K562 (cell line): ENCODE data around the gene MDK. TPM values are rescaled to one million over a fixed set of nuclear protein-coding genes. Genes with fewer than 3 reads are reported as not detected.

Experiments used
- ATAC-seq: fragments of 200-7000 bp; cut with Tn5 transposase; 3 replicates; pipeline ENCODE4 v1.9.1; 2020; ENCODE audit warnings: moderate library complexity
- BruUV-seq: library from RNA; stranded (reverse); fragments of 400-500 nt; replicated peaks from 2 replicates; lab custom pipeline; 2021; lab: Mats Ljungman, UMichigan
- CTCF ChIA-PET: fragments of 300-600 bp; formaldehyde crosslinking; extraction: SDS; loops from one replicate; lab custom pipeline; 2021; ENCODE audit warnings: low intra/inter-chr PET ratio; lab: Yijun Ruan, JAX
- POLR2A ChIA-PET: fragments of 300-600, 350-650 bp; sonication (Branson Sonifier 250); formaldehyde crosslinking; extraction: SDS; loops from one replicate; lab custom pipeline; 2021; ENCODE audit warnings: antibody characterized with exemption, inconsistent platforms; lab: Yijun Ruan, JAX
- DNase-seq, 4 experiments: peaks; one replicate each; pipeline versions ENCODE4 v3.0.0 to v3.0.0-alpha.2; 2011 to 2018; ENCODE audit warnings: low spot score in 3 of 4, mixed read lengths in 3 of 4; ENCODE audit errors: extremely low read depth in 1 of 4
- FAIRE-seq: peaks from 2 replicates; lab custom pipeline; 2011; peaks lifted over from hg19 to GRCh38; lab: Jason Lieb, UNC
- H2AFZ ChIP-seq: 2 replicates; pipeline ENCODE4 v1.6.0; 2011; ENCODE audit warnings: low read depth, low read length, control low read depth, inconsistent platforms
- H3K27ac ChIP-seq: fragments of 200-600 bp; 3 replicates; pipeline ENCODE4 v1.8.0; 2011; ENCODE audit warnings: low read depth, mild to moderate bottlenecking, control low read depth, inconsistent platforms, low read length, moderate library complexity, mixed read lengths; ENCODE audit errors: extremely low read depth
- H3K27me3 ChIP-seq, 2 experiments: fragments of 300-600 bp in 1 of 2; 2 replicates in 1 of 2; 3 replicates in 1 of 2; pipeline versions ENCODE4 v1.6.0 to v1.8.0; 2011; ENCODE audit warnings: inconsistent platforms in 2 of 2, low read length in 2 of 2, mild to moderate bottlenecking in 1 of 2, mixed read lengths in 1 of 2, moderate library complexity in 1 of 2; ENCODE audit not compliant: control insufficient read depth in 2 of 2, insufficient read depth in 2 of 2
- H3K36me3 ChIP-seq: fragments of 300-600 bp; 3 replicates; pipeline ENCODE4 v1.8.0; 2011; ENCODE audit warnings: mild to moderate bottlenecking, low read length, inconsistent platforms; ENCODE audit not compliant: control insufficient read depth, insufficient read depth
- H3K4me1 ChIP-seq, 2 experiments: fragments of 200-600 bp in 1 of 2; replicated peaks in 1 of 2; 2 replicates in 1 of 2; 3 replicates in 1 of 2; pipeline versions ENCODE4 v1.5.1 to v1.8.0; 2011; ENCODE audit warnings: inconsistent platforms in 2 of 2, low read length in 2 of 2, mild to moderate bottlenecking in 1 of 2, mixed read lengths in 1 of 2, moderate library complexity in 1 of 2; ENCODE audit not compliant: control insufficient read depth in 2 of 2, insufficient read depth in 2 of 2
- H3K4me2 ChIP-seq: 2 replicates; pipeline ENCODE4 v1.6.1; 2011; ENCODE audit warnings: low read length, control low read depth, inconsistent platforms, mixed read lengths; ENCODE audit not compliant: insufficient read depth
- H3K4me3 ChIP-seq: fragments of 200-600 bp; sonication (generic), shearing (Covaris generic); 2 replicates; pipeline ENCODE4 v1.5.1; 2016; ENCODE audit warnings: control low read depth, inconsistent platforms
- H3K79me2 ChIP-seq: fragments of 200-600 bp; 3 replicates; pipeline ENCODE4 v1.8.0; 2011; ENCODE audit warnings: low read length, inconsistent platforms; ENCODE audit not compliant: control insufficient read depth, insufficient read depth
- H3K9ac ChIP-seq, 2 experiments: 2 replicates each; pipeline versions ENCODE4 v1.6.0 to v1.6.1; 2011; ENCODE audit warnings: low read depth in 2 of 2, low read length in 2 of 2, control low read depth in 1 of 2, inconsistent platforms in 1 of 2, mild to moderate bottlenecking in 1 of 2, mixed read lengths in 1 of 2; ENCODE audit not compliant: insufficient read depth in 1 of 2
- H3K9me1 ChIP-seq: one replicate; pipeline ENCODE4 v1.6.0; 2011; ENCODE audit warnings: inconsistent platforms, mild to moderate bottlenecking, low read length, moderate library complexity; ENCODE audit not compliant: control insufficient read depth, insufficient read depth
- H3K9me3 ChIP-seq: replicated peaks from 2 replicates; pipeline ENCODE4 v1.5.1; 2011; ENCODE audit warnings: low read depth, low read length, inconsistent platforms; ENCODE audit not compliant: control insufficient read depth, insufficient read depth
- H4K20me1 ChIP-seq: replicated peaks from 2 replicates; pipeline ENCODE4 v1.6.1; 2011; ENCODE audit warnings: low read length, inconsistent platforms, mixed read lengths; ENCODE audit not compliant: control insufficient read depth, insufficient read depth
- DIDO1 ChIP-seq: fragments of 450-650 bp; IDR thresholded peaks from 2 replicates; pipeline ENCODE4 v1.6.1; 2016; ENCODE audit warnings: low read depth, missing biosample characterization, missing genetic modification characterization
- FOSL1 ChIP-seq: fragments of 200-800 bp; sonication (Bioruptor generic); conservative IDR thresholded peaks from 2 replicates; pipeline ENCODE4 v1.6.1; 2016; ENCODE audit warnings: missing genetic modification characterization, missing compliant biosample characterization
- GATA2 ChIP-seq: sonication (generic); formaldehyde crosslinking; IDR thresholded peaks from 2 replicates; pipeline ENCODE4 v1.4.0; 2020; ENCODE audit warnings: mild to moderate bottlenecking, missing genetic modification reagents
- OTX1 ChIP-seq: fragments of 450-650 bp; formaldehyde crosslinking; IDR thresholded peaks from 2 replicates; pipeline ENCODE4 v1.4.0; 2022; ENCODE audit warnings: mild to moderate bottlenecking
- POLR2AphosphoS5 ChIP-seq: IDR thresholded peaks from 2 replicates; pipeline ENCODE4 v1.6.1; 2011; ENCODE audit warnings: mild to moderate bottlenecking, low read depth, low read length, moderate library complexity; ENCODE audit not compliant: control insufficient read depth, insufficient read depth
- PRMT5 ChIP-seq: sonication (generic); formaldehyde crosslinking; IDR thresholded peaks from 2 replicates; pipeline ENCODE4 v1.5.0; 2020; ENCODE audit warnings: missing genetic modification reagents
- PTRF ChIP-seq: fragments of 450-650 bp; IDR thresholded peaks from 2 replicates; pipeline ENCODE4 v1.6.1; 2016; ENCODE audit warnings: mild to moderate bottlenecking, missing genetic modification characterization, missing compliant biosample characterization
- RBM15 ChIP-seq: fragments of 200-400 bp; formaldehyde crosslinking; IDR thresholded peaks from 2 replicates; pipeline ENCODE4 v1.6.1; 2018; ENCODE audit warnings: mild to moderate bottlenecking, low read length, moderate library complexity; ENCODE audit not compliant: insufficient read depth
- SIX5 ChIP-seq, 2 experiments: IDR thresholded peaks; 2 replicates each; pipeline ENCODE4 v1.6.1; 2011; ENCODE audit warnings: low read length in 2 of 2, borderline replicate concordance in 1 of 2, low read depth in 1 of 2, mild to moderate bottlenecking in 1 of 2, moderate library complexity in 1 of 2; ENCODE audit not compliant: insufficient read depth in 1 of 2
- WHSC1 ChIP-seq: IDR thresholded peaks from one replicate; pipeline ENCODE4 v1.6.1; 2012; ENCODE audit warnings: low read length, control low read depth, inconsistent platforms
- ZKSCAN1 ChIP-seq: fragments of 150-350 bp; IDR thresholded peaks from 2 replicates; pipeline ENCODE4 v1.6.1; 2016; ENCODE audit warnings: low read depth, low read length
- ZNF384 ChIP-seq: IDR thresholded peaks from 2 replicates; pipeline ENCODE4 v1.6.1; 2012; ENCODE audit warnings: low read depth, low read length, improper control_type of control experiment
- ZNF395 ChIP-seq: fragments of 200-800 bp; sonication (Bioruptor generic); IDR thresholded peaks from 2 replicates; pipeline ENCODE4 v1.6.1; 2017; ENCODE audit warnings: missing genetic modification characterization, missing compliant biosample characterization
- WGBS: fragments of 100-300 bp; shearing (Covaris generic); methylation state at CpG from one replicate; pipeline ENCODE4 v1.1.6; 2016; ENCODE audit warnings: low coverage, mixed read lengths; ENCODE audit not compliant: insufficient coverage; ENCODE audit errors: missing lambda C conversion rate; 5-methylcytosine and 5-hydroxymethylcytosine counted together
- in situ Hi-C: fragments of 300-500 bp; cut with MboI; formaldehyde crosslinking; loops from 4 replicates; pipeline ENCODE4 v1.15.0; 2018; ENCODE audit warnings: inconsistent platforms, mixed read lengths
- intact Hi-C: fragments of 100-400 bp; cut with micrococcal nuclease; formaldehyde crosslinking; loops from 2 replicates; pipeline ENCODE4 v1.14.2; 2022
- polyA plus RNA-seq, 8 experiments: library from polyadenylated mRNA; depleted of rRNA in 4 of 8; stranded (reverse) in 5 of 8; unstranded in 3 of 8; fragments of >200 nt; fragmentation: Nextera tagmentation in 2 of 8; fragmentation: Illumina TruSeq in 1 of 8; extraction: Ambion mirVana in 2 of 8; extraction: Trizol in 1 of 8; gene quantifications; 2 replicates each; pipeline versions ENCODE4 v1.2.1 to v1.2.3, GENCODE V29; 2011 to 2014; ENCODE audit warnings: inconsistent platforms in 1 of 8, missing spikeins in 1 of 8
- total RNA-seq, 7 experiments: library from RNA; depleted of rRNA in 6 of 7; stranded (reverse); fragments of >200 nt in 6 of 7; fragmentation: Illumina TruSeq in 2 of 7; extraction: Trizol in 2 of 7; gene quantifications; 2 replicates each; pipeline versions ENCODE4 v1.2.1 to v1.2.3, GENCODE V29; 2011 to 2021; ENCODE audit warnings: low replicate concordance in 1 of 7

The MDK gene
- total and polyA plus RNA-seq, 9 of the 15 experiments (the other 6 are each of a cell fraction or from before 2014, with no cell fraction given) = 20.7 to 700 (median 350) TPM

- Histone ChIP-seq H4K20me1 (no peaks in the 10 kb centered on the region; the same call in 1 of the 2 replicates), H3K4me1 (peaks cover 27 to 83% of the 10 kb centered on the region in 2 experiments), H3K79me2 (peaks cover 16% of the 10 kb centered on the region), H3K9ac (no peak overlapping the region), H3K27ac (no peak overlapping the region), H2AFZ (no peak overlapping the region), H3K4me2 (no peak overlapping the region), H3K9me3 (no peaks in the 10 kb centered on the region), H3K9me1 (peaks cover 7% of the 10 kb centered on the region), H3K27me3 (peaks cover 0 to 11% of the 10 kb centered on the region in 2 experiments; a peak in 1 of 5 replicates), H3K4me3 (no peak overlapping the region), H3K36me3 (peaks cover 17% of the 10 kb centered on the region; the same call in 1 of the 3 replicates)
- 66% methylated on average over 4 of the region's 4 CpGs for WGBS
- intact Hi-C loops = loop anchor here (5.0 kb wide), 1 partner anchor 231 kb away; the partner anchor contains the start of genes ATG13 and HARBI1
- no peak for TF ChIP-seq SIX5 (IDR thresholded peaks at IDR 0.05; ENCODE audit: borderline replicate concordance in 1 of 2, insufficient read depth in 1 of 2, low read depth in 1 of 2, low read length in 2 of 2)
- TF ChIP-seq DIDO1 = no peak
- no peak for TF ChIP-seq PRMT5
- TF ChIP-seq FOSL1 (tag) = peak; percentile 34; the same call in 1 of the 2 replicates
- no peak for TF ChIP-seq ZNF395
- 0 out of 2 replicates have a peak, but pooled peaks have one; percentile 9 for TF ChIP-seq ZNF384
- TF ChIP-seq POLR2AphosphoS5 = no peak
- no peak for TF ChIP-seq GATA2 (CRISPR knock-in tag)
- no peak for TF ChIP-seq PTRF (tag)
- no peak for TF ChIP-seq OTX1 (CRISPR knock-in tag)
- peak; percentile 67; the same call in 1 of the 2 replicates for TF ChIP-seq ZKSCAN1
- no peak for TF ChIP-seq WHSC1
- no peak for TF ChIP-seq RBM15
- FAIRE-seq = no peak
- CTCF ChIA-PET = no interaction called here
- POLR2A ChIA-PET = no interaction called here
- no peak for DNase-seq
- ATAC-seq = no peak
- no TSS peak for BruUV-seq
- in situ Hi-C loops = no loop called here
Measured at GRCh38 chr11:46386674-46387073, 5.2 kb downstream of the MDK start.
